OCI-LY3 (cell line): ENCODE measurements around the gene LRFN5.
"Not testable (repeated sequence)": the region's sequence is repeated elsewhere in the genome, so short reads cannot be mapped to it uniquely, and the experiment has no call there.

ENCODE experiments used
- H2AFZ ChIP-seq: fragments of 200-600, 300-600 bp; shearing (Covaris generic); 2 replicates; pipeline ENCODE4 v1.6.0; 2014; ENCODE audit warnings: antibody characterized with exemption, low read depth, low read length
- H3K27ac ChIP-seq: fragments of 200-600, 300-600 bp; sonication (generic); 2 replicates; pipeline ENCODE4 v1.5.1; 2014; ENCODE audit warnings: mild to moderate bottlenecking, low read length, moderate library complexity, mixed read lengths
- H3K27me3 ChIP-seq: fragments of 200-600, 300-600 bp; sonication (generic); 2 replicates; pipeline ENCODE4 v1.6.1; 2014; ENCODE audit warnings: low read depth, low read length, mixed read lengths
- H3K36me3 ChIP-seq: fragments of 200-600, 300-600 bp; sonication (generic); replicated peaks from 2 replicates; pipeline ENCODE3; 2014; ENCODE audit warnings: low read depth, low read length, mixed read lengths
- H3K4me1 ChIP-seq: fragments of 300-600, 200-600 bp; sonication (generic); 2 replicates; pipeline ENCODE4 v1.6.1; 2014; ENCODE audit warnings: low read length, mixed read lengths
- H3K4me2 ChIP-seq: fragments of 200-600, 300-600 bp; sonication (generic); 2 replicates; pipeline ENCODE4 v1.6.1; 2014; ENCODE audit warnings: low read length, mixed read lengths
- H3K4me3 ChIP-seq: fragments of 300-600, 200-600 bp; sonication (generic); 2 replicates; pipeline ENCODE4 v1.5.1; 2014; ENCODE audit warnings: antibody characterized with exemption, mild to moderate bottlenecking, low read length, moderate library complexity
- H3K79me2 ChIP-seq: fragments of 300-600, 200-600 bp; shearing (Covaris generic); 2 replicates; pipeline ENCODE4 v1.6.1; 2014; ENCODE audit warnings: mild to moderate bottlenecking, low read length, mixed read lengths
- H3K9ac ChIP-seq: fragments of 300-600, 200-600 bp; shearing (Covaris generic); 2 replicates; pipeline ENCODE4 v1.6.0; 2014; ENCODE audit warnings: mild to moderate bottlenecking, low read length, moderate library complexity
- H3K9me3 ChIP-seq: fragments of 200-600, 300-600 bp; shearing (Covaris generic); 2 replicates; pipeline ENCODE4 v1.6.1; 2014; ENCODE audit warnings: low read length, mixed read lengths; ENCODE audit not compliant: insufficient read depth
- H4K20me1 ChIP-seq: fragments of 200-600, 300-600 bp; sonication (generic); 2 replicates; pipeline ENCODE4 v1.6.1; 2016; ENCODE audit warnings: low read length, mixed read lengths; ENCODE audit not compliant: insufficient read depth
- CTCF ChIP-seq: fragments of 200-600, 300-600 bp; sonication (generic); IDR thresholded peaks from 2 replicates; pipeline ENCODE4 v1.5.1; 2014; ENCODE audit warnings: antibody characterized with exemption, low read length, low read depth
- EZH2phosphoT487 ChIP-seq: fragments of 200-600 bp; shearing (Covaris generic); IDR thresholded peaks from 2 replicates; pipeline ENCODE4 v1.6.1; 2018; ENCODE audit warnings: antibody characterized with exemption, mixed run types, low read depth

Gene LRFN5

GRCh38 chr14:41606532-41607303, at the start of gene LRFN5:
Gene LRFN5 (plus strand): TSS chr14:41606876.
- TF ChIP-seq EZH2phosphoT487 (no peak), CTCF (no peak)
- no peaks in the 10 kb centered on the region for H3K79me2 ChIP-seq
- H2AFZ ChIP-seq = no peak within 1 kb of the TSS
- no peak within 1 kb of the TSS for H3K27ac ChIP-seq
- no peak within 1 kb of the TSS for H3K4me3 ChIP-seq
- no peaks in the 10 kb centered on the region for H3K9me3 ChIP-seq
- H3K4me2 ChIP-seq = no peak within 1 kb of the TSS
- H3K4me1 ChIP-seq = no peaks in the 10 kb centered on the region
- H4K20me1 ChIP-seq = no peaks in the 10 kb centered on the region
- H3K9ac ChIP-seq = no peak within 1 kb of the TSS
- no peaks in the 10 kb centered on the region for H3K27me3 ChIP-seq
- no peaks in the 10 kb centered on the region for H3K36me3 ChIP-seq

- TF ChIP-seq EZH2phosphoT487 (no peak), CTCF (no peak)
- Histone ChIP-seq H3K4me2 (no peak overlapping the region), H2AFZ (no peak overlapping the region), H3K9ac (no peak overlapping the region), H3K27ac (no peak overlapping the region), H3K79me2 (no peaks in the 10 kb centered on the region), H3K4me1 (no peaks in the 10 kb centered on the region), H4K20me1 (no peaks in the 10 kb centered on the region), H3K4me3 (no peak overlapping the region), H3K27me3 (no peaks in the 10 kb centered on the region), H3K9me3 (no peaks in the 10 kb centered on the region), H3K36me3 (no peaks in the 10 kb centered on the region)
Observed at GRCh38 chr14:41558490-41558889, 48.2 kb upstream of the LRFN5 start.

- not testable (repeated sequence) for H3K4me1 ChIP-seq, H2AFZ ChIP-seq, H3K4me3 ChIP-seq, H3K4me2 ChIP-seq, H3K36me3 ChIP-seq, H3K9me3 ChIP-seq, H3K79me2 ChIP-seq, H4K20me1 ChIP-seq, H3K27me3 ChIP-seq, H3K9ac ChIP-seq, H3K27ac ChIP-seq
Observed at GRCh38 chr14:41566864-41567263, 39.8 kb upstream of the LRFN5 start.

GRCh38 chr14:41568979-41569378, 37.7 kb upstream of the LRFN5 start:
- no peaks in the 10 kb centered on the region for H4K20me1 ChIP-seq
- H3K79me2 ChIP-seq = no peaks in the 10 kb centered on the region

GRCh38 chr14:41570415-41571155, 36.1 kb upstream of the LRFN5 start:
- Histone ChIP-seq H2AFZ (no peak overlapping the region), H3K4me1 (no peaks in the 10 kb centered on the region), H3K36me3 (no peaks in the 10 kb centered on the region), H3K79me2 (no peaks in the 10 kb centered on the region), H3K27me3 (no peaks in the 10 kb centered on the region), H4K20me1 (no peaks in the 10 kb centered on the region), H3K4me3 (no peak overlapping the region), H3K9ac (no peak overlapping the region), H3K9me3 (no peaks in the 10 kb centered on the region), H3K4me2 (no peak overlapping the region), H3K27ac (no peak overlapping the region)
- TF ChIP-seq EZH2phosphoT487 (no peak), CTCF (no peak)

More at GRCh38 chr14:41568979-41569378, 37.7 kb upstream of the LRFN5 start:
- Histone ChIP-seq H3K27ac (no peak overlapping the region), H3K36me3 (no peaks in the 10 kb centered on the region), H3K4me1 (no peaks in the 10 kb centered on the region), H3K4me3 (no peak overlapping the region), H2AFZ (no peak overlapping the region), H3K4me2 (no peak overlapping the region), H3K27me3 (no peaks in the 10 kb centered on the region), H3K9ac (no peak overlapping the region), H3K9me3 (no peaks in the 10 kb centered on the region)
- TF ChIP-seq EZH2phosphoT487 = no peak
